Esophagus muscularis mucosa (tissue), 3 donors: ENCODE data around the gene CCDC112.

ENCODE experiments used
- CTCF ChIP-seq, 3 experiments: fragments of 200-600 bp in 2 of 3; fragments of 450-650 bp in 1 of 3; sonication (generic) in 2 of 3; IDR thresholded peaks; one replicate each; pipeline ENCODE4 v1.5.1; 2017 to 2019; ENCODE audit warnings: antibody characterized with exemption in 3 of 3, mild to moderate bottlenecking in 2 of 3, moderate library complexity in 1 of 3
- POLR2AphosphoS5 ChIP-seq, 2 donors: sonication (generic); formaldehyde crosslinking; IDR thresholded peaks; one replicate each; pipeline ENCODE4 v1.6.1; 2017; ENCODE audit warnings: antibody characterized with exemption in 2 of 2

- no peak for TF ChIP-seq CTCF (IDR thresholded peaks at IDR 0.05)
- TF ChIP-seq POLR2AphosphoS5 (IDR thresholded peaks at IDR 0.05): no peak
Measured at GRCh38 chr5:115274584-115274983, 21.9 kb downstream of the CCDC112 start.
